Stimulated activated effector memory CD8-positive, alpha-beta T cell treated with anti-CD3 and anti-CD28 coated beads, Interleukin-12 subunit alpha, Interleukin-12 subunit beta, amount 100 ng/mL, for 72 hours (primary cell): ENCODE measurements around the gene OR1J1.

Experiments used
- ATAC-seq: fragments of 150-1000 bp; cut with Tn5 transposase; 2 replicates; pipeline ENCODE4 v1.10.0; 2021
- DNase-seq, 2 donors: peaks; one replicate each; pipeline ENCODE4 v3.0.0; 2021 to 2022; ENCODE audit warnings: low spot score in 2 of 2
- H3K27ac Mint-ChIP-seq: one replicate; pipeline ENCODE4 v1.8.0; 2022; ENCODE audit warnings: mild to moderate bottlenecking, mixed read lengths
- H3K36me3 Mint-ChIP-seq: one replicate; pipeline ENCODE4 v1.8.0; 2022; ENCODE audit warnings: mild to moderate bottlenecking, mixed read lengths
- H3K4me1 Mint-ChIP-seq: one replicate; pipeline ENCODE4 v1.8.0; 2022; ENCODE audit warnings: mixed read lengths
- H3K4me3 Mint-ChIP-seq: one replicate; pipeline ENCODE4 v1.8.0; 2022; ENCODE audit warnings: mild to moderate bottlenecking, mixed read lengths
- H3K9me3 Mint-ChIP-seq: one replicate; pipeline ENCODE4 v1.8.0; 2022; ENCODE audit warnings: mixed read lengths

Gene OR1J1

DNA sequence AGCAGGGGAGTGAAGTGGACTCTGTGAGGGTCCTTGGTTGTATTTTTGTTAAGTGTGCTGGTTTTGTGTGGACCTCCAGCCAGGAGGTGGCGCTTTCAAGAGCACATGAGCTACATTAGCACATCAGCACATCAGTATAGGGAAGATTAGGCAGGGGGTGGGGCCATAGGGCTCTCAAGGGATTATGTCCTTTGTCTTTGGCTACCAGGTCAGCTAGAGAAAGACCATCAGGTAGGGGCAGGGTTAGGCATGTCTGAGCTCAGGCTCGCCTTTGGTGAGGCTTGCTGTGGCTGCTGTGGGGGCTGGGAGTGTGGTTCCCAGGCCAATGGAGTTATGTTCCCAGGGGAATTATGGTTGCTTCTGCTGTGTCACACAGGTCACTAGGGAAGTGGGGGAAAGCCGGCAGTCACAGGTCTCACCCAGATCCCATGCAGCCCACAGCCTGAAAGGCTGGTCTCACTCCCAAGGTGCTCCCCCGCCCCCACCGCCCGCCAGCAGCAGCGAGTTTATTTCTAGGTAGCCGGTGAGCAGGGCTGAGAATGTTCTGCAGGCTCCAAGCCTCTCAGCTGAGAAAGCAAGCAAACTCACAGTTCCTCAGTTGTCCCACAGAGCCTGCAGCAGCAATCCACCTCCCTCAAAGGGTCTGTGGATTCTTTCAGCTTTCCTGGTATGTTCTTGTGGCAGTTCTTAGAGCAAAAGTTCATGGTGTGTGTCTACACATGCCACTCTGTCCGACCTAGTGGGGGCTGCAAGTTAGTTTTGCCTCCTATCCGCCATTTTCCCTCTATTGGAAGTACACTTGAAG is 13.7 kb downstream of the OR1J1 start:
- peaks cover 12% of the 10 kb centered on the region for H3K4me1 Mint-ChIP-seq
- peak overlapping the region; percentile 62 for H3K27ac Mint-ChIP-seq
- H3K36me3 Mint-ChIP-seq = no peaks in the 10 kb centered on the region
- no peak for DNase-seq
- ATAC-seq = peak; percentile 60
- peak overlapping the region; percentile 61 for H3K4me3 Mint-ChIP-seq
- H3K9me3 Mint-ChIP-seq = no peaks in the 10 kb centered on the region

DNA sequence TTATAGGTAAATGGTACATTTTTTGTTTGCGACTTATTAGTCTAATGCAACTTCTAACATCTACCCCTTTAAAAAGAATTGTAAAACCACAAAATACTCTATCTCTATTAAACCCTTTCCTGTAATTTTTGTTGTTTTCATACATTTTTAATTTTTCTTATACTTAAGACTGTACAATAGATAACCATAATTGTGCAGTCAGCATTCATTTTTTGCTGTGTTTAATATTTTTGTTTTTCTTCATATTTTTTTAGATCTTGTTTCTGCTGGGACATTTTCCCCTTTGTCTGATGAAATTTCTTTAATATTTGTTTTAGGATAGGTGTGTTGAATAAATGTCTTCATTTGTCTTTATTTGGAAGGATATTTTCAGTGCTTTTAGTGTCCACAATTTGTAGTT is 19.9 kb downstream of the OR1J1 start:
- ATAC-seq = no peak

DNA sequence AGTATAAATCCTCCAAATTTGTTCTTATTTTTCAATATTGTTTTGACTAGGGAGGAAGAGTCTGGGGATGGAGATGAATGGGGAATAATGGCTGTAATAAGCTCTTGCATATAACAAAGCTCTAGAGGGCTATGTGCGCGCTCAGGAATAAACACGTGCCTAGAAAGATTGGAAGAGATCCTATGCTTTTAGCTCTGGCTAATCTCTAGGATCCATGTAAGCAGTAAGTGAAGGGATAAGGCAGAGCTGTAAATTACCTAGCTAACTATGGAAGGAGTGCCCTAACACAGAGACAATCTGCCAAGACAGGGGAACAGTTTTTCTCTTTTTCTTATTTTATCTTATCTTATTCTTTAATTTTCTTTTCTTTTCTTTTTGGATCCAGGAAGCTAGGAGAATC is 21.6 kb downstream of the OR1J1 start:
- DNase-seq (no peak), ATAC-seq (no peak)
- Mint-ChIP-seq H3K36me3 (no peaks in the 10 kb centered on the region), H3K4me3 (no peak overlapping the region), H3K4me1 (no peaks in the 10 kb centered on the region), H3K27ac (no peak overlapping the region), H3K9me3 (no peaks in the 10 kb centered on the region)

More for the DNA sequence above, 19.9 kb downstream of the OR1J1 start:
- no peaks in the 10 kb centered on the region for H3K36me3 Mint-ChIP-seq
- H3K27ac Mint-ChIP-seq = no peak overlapping the region
- DNase-seq = no peak
- H3K9me3 Mint-ChIP-seq = no peaks in the 10 kb centered on the region
- H3K4me3 Mint-ChIP-seq = no peak overlapping the region
- H3K4me1 Mint-ChIP-seq = no peaks in the 10 kb centered on the region

DNA sequence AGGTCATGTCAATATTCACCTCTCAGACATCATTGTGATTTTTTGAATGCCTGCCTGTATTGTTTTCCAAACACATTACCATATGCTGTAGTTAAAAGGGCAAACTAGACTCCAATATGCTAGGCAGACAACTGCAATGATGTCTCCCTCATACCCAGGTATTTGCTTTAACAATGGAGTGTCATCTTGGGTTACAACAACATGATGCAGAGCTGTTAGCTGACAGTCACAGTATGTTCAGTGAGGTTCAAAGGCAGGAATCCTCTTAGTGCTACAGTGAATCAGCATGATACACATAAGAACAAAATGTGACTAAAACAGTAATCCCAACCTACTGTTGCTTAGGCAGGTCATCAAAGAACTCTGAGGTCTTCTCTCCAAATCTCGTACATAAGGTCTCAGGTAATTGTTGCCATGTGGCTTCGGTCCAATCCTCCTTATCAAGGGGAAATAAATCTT is 24.0 kb downstream of the OR1J1 start:
- H3K36me3 Mint-ChIP-seq = no peaks in the 10 kb centered on the region
- H3K4me1 Mint-ChIP-seq = no peaks in the 10 kb centered on the region
- ATAC-seq = no peak
- no peak overlapping the region for H3K4me3 Mint-ChIP-seq
- DNase-seq = no peak
- no peak overlapping the region for H3K27ac Mint-ChIP-seq
- no peaks in the 10 kb centered on the region for H3K9me3 Mint-ChIP-seq

DNA sequence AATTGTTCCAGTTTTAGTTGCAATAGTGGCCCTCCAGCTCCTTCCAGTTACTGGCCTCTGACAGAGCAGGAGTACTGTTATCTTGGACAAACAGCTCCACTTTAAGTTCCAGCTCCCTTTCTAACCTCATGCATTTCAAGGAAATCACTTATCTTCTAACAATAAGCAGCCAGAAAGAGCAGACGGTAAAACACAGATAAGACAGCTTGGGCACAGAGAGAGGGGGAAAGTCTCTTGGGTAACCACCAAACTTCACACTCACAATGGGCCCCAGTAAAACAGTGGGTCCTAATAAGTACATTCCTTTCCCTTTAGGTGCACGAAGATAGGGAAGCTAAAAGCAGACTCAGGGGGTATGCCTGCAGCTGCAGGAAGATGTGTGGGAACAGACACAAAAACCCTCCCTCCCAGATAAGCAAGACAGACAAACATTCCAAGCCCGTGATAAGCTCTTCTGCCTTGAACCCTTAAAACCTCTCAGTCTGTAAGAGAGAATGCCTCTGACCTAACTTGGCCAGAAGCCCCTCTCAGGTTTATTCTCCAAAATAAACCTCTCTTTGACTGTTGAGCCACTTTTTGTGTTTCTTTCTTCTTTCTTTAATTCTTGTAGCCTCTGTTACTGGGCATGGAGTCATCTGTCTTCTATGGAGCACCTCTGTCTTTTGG is 30.8 kb downstream of the OR1J1 start:
- Mint-ChIP-seq H3K27ac (no peak overlapping the region), H3K9me3 (no peaks in the 10 kb centered on the region), H3K36me3 (no peaks in the 10 kb centered on the region), H3K4me3 (no peak overlapping the region), H3K4me1 (no peaks in the 10 kb centered on the region)
- DNase-seq = no peak
- no peak for ATAC-seq

DNA sequence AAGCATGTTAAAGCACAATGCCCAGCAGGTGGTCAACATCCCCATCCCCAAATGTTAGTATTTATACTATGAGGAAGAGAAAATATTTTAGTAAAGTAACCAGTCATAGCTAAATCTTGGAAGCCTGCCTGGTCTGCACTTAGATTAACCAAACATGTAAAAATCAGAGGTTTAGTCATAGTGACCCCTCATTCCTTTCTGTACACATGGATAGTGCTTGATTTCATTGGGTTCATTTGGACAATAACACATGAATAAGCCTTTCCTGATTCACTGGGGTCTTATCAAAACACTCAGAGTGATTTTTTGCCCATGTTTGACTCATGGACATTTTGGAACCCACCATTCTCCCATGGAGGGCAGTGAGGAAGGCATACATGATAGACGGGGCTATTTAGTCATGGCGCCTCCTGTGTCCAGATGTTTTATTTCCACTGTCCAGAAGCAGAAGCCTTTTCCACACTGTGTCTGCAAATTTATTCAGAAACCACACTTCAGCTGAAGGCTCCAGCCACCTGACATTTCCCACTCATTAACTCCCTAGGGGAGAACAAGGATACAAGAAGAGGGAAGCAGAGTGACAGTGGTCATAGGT is 32.5 kb downstream of the OR1J1 start:
- H3K4me3 Mint-ChIP-seq = no peak overlapping the region
- DNase-seq (no peak), ATAC-seq (no peak)
- no peak overlapping the region for H3K27ac Mint-ChIP-seq
- no peaks in the 10 kb centered on the region for H3K9me3 Mint-ChIP-seq
- no peaks in the 10 kb centered on the region for H3K36me3 Mint-ChIP-seq
- no peaks in the 10 kb centered on the region for H3K4me1 Mint-ChIP-seq

DNA sequence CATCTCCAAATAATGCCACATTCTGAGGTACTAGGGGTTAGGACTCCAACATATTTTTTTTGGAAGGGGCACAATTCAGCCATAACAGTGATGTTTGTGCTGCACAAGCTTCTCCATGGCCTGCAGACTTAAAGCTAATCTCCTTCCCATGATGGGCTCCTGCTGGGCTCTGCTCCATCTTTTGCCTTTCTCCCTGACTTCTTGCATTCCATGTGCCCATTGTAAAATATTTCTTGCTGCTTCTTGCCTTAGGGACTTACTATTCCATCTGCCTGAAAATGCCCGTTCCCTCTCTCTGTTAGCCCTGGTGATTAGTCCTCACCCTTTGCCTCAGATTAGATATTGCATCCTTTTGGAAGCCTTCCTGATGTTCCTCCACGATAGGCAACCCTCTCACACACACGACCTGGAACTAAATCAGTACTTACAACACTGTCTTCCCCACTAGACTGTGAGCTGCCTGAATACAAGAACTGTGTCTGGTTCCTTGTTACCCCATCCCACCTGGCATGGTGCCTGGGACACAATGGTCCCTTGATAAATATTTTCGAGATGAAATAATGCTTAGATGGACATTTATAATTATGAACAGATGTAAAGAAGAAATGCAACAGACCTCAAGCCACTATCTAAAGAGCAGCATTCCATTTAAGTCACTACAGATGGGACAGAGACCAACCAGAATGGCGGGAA is 33.5 kb downstream of the OR1J1 start:
- H3K27ac Mint-ChIP-seq = no peak overlapping the region
- no peak for DNase-seq
- H3K4me1 Mint-ChIP-seq = no peaks in the 10 kb centered on the region
- H3K4me3 Mint-ChIP-seq = no peak overlapping the region
- no peaks in the 10 kb centered on the region for H3K36me3 Mint-ChIP-seq
- no peak for ATAC-seq
- H3K9me3 Mint-ChIP-seq = no peaks in the 10 kb centered on the region

DNA sequence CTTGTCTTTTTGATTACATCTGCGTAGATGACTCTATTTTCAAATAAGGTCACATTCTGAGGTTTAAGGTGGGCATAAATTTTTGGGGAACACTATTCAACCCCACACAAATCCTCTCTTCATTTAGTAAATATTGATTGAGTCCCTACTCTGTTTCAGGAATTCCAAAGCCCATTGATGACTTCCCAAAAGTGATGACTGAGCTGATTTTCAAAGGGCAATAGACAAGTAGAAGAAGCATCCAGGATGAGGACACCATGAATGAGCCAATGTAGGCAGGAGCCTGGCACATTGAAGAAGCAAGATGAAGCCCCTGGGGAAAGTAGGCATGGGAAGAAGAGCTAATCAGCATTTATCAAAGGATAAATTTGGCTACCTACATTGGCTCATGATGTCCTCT is 35.2 kb downstream of the OR1J1 start:
- Mint-ChIP-seq H3K27ac (no peak overlapping the region), H3K36me3 (no peaks in the 10 kb centered on the region), H3K4me1 (no peaks in the 10 kb centered on the region), H3K4me3 (no peak overlapping the region), H3K9me3 (no peaks in the 10 kb centered on the region)
- no peak for DNase-seq
- ATAC-seq = no peak
